HepG2 (cell line): ENCODE results near the gene FUCA1. TPM values are rescaled to one million over a fixed set of nuclear protein-coding genes. Genes with fewer than 3 reads are reported as not detected.

Experiments
- BCLAF1 ChIP-seq: fragments of 450-650 bp; IDR thresholded peaks from 2 replicates; pipeline ENCODE4 v1.6.1; 2017; ENCODE audit warnings: mild to moderate bottlenecking
- DNMT3B ChIP-seq: conservative IDR thresholded peaks from 2 replicates; pipeline ENCODE4 v1.6.1; 2016; ENCODE audit warnings: missing biosample characterization, control low read depth
- HHEX ChIP-seq: IDR thresholded peaks from 2 replicates; pipeline ENCODE4 v1.6.1; 2016; ENCODE audit warnings: control low read depth
- KLF9 ChIP-seq: IDR thresholded peaks from 2 replicates; pipeline ENCODE4 v1.6.1; 2016; ENCODE audit warnings: low read depth
- NCOA5 ChIP-seq: sonication (generic); formaldehyde crosslinking; IDR thresholded peaks from 2 replicates; pipeline ENCODE4 v1.4.0; 2020; ENCODE audit warnings: missing genetic modification reagents
- PHB2 ChIP-seq: fragments of 450-650 bp; IDR thresholded peaks from 2 replicates; pipeline ENCODE4 v1.6.1; 2018; ENCODE audit not compliant: partially characterized antibody
- POLR2A ChIP-seq, 2 experiments: IDR thresholded peaks; 2 replicates each; pipeline ENCODE4 v1.6.1; 2011; ENCODE audit warnings: low read depth in 2 of 2, low read length in 2 of 2, mild to moderate bottlenecking in 1 of 2, moderate library complexity in 1 of 2; ENCODE audit not compliant: insufficient read depth in 1 of 2
- TAF15 ChIP-seq: fragments of 200-400 bp; formaldehyde crosslinking; IDR thresholded peaks from one replicate; pipeline ENCODE4 v1.6.1; 2018; ENCODE audit warnings: mild to moderate bottlenecking, low read depth, low read length; ENCODE audit not compliant: poor library complexity, severe bottlenecking
- TBX2 ChIP-seq: sonication (generic); formaldehyde crosslinking; IDR thresholded peaks from 2 replicates; pipeline ENCODE4 v1.5.0; 2020; ENCODE audit warnings: missing genetic modification reagents, mild to moderate bottlenecking, borderline replicate concordance
- TFE3 ChIP-seq: IDR thresholded peaks from 2 replicates; pipeline ENCODE4 v1.6.1; 2016
- ZBTB44 ChIP-seq: sonication (generic); formaldehyde crosslinking; IDR thresholded peaks from 2 replicates; pipeline ENCODE4 v1.4.0; 2020; ENCODE audit warnings: missing genetic modification reagents
- ZBTB7A ChIP-seq: sonication (generic); formaldehyde crosslinking; IDR thresholded peaks from 2 replicates; pipeline ENCODE4 v1.8.0; 2022; ENCODE audit warnings: mild to moderate bottlenecking, missing genetic modification reagents
- ZNF160 ChIP-seq: sonication (generic); formaldehyde crosslinking; IDR thresholded peaks from 2 replicates; pipeline ENCODE4 v1.8.0; 2022; ENCODE audit warnings: mild to moderate bottlenecking, inconsistent platforms, missing genetic modification reagents
- ZNF280D ChIP-seq: sonication (generic); formaldehyde crosslinking; IDR thresholded peaks from 2 replicates; pipeline ENCODE4 v1.5.1; 2020; ENCODE audit warnings: mild to moderate bottlenecking, missing genetic modification reagents
- ZNF34 ChIP-seq: sonication (generic); formaldehyde crosslinking; IDR thresholded peaks from 2 replicates; pipeline ENCODE4 v1.4.0; 2020; ENCODE audit warnings: mild to moderate bottlenecking, missing genetic modification reagents, borderline replicate concordance
- ZNF569 ChIP-seq: sonication (generic); formaldehyde crosslinking; IDR thresholded peaks from 2 replicates; pipeline ENCODE4 v1.5.0; 2020; ENCODE audit warnings: mild to moderate bottlenecking, missing genetic modification reagents, moderate library complexity, borderline replicate concordance
- ZNF572 ChIP-seq: sonication (generic); formaldehyde crosslinking; IDR thresholded peaks from 2 replicates; pipeline ENCODE4 v1.5.1; 2020; ENCODE audit warnings: mild to moderate bottlenecking, missing genetic modification reagents
- ZSCAN22 ChIP-seq: sonication (generic); formaldehyde crosslinking; IDR thresholded peaks from 2 replicates; pipeline ENCODE4 v1.4.0; 2020; ENCODE audit warnings: mild to moderate bottlenecking, missing genetic modification reagents
- polyA plus RNA-seq, 8 experiments: library from polyadenylated mRNA; depleted of rRNA in 3 of 8; stranded (reverse) in 7 of 8; unstranded in 1 of 8; fragments of >200 nt; fragmentation: Illumina TruSeq in 4 of 8; extraction: Trizol in 4 of 8; gene quantifications; 2 replicates each; pipeline versions ENCODE4 v1.2.1 to v1.2.3, GENCODE V29; 2011 to 2016; ENCODE audit warnings: low read depth in 4 of 8, missing spikeins in 1 of 8, mixed read lengths in 1 of 8; ENCODE audit not compliant: insufficient read depth in 1 of 8
- total RNA-seq, 5 experiments: library from RNA; depleted of rRNA; stranded (reverse); fragments of >200 nt; fragmentation: Illumina TruSeq; extraction: Trizol; gene quantifications; 2 replicates each; pipeline ENCODE4 v1.2.3, GENCODE V29; 2016; ENCODE audit warnings: low read depth in 1 of 5

FUCA1 gene
- total and polyA plus RNA-seq, 2 of the 13 experiments (the other 11 are each of a cell fraction or from before 2014, with no cell fraction given): 32.7 to 33.6 TPM

GRCh38 chr1:23825076-23825761 lies 42.9 kb downstream of the FUCA1 start, which contains the start of gene HMGCL (continued):
- TF ChIP-seq TAF15 (peak; percentile 63), ZNF569 (CRISPR knock-in tag) (no peak), ZBTB7A (CRISPR knock-in tag) (peak; percentile 81; the same call in 1 of the 2 replicates), TFE3 (CRISPR knock-in tag) (peak; percentile 96), ZNF34 (no peak), BCLAF1 (no peak), ZSCAN22 (no peak), DNMT3B (CRISPR knock-in tag) (no peak), HHEX (no peak), ZNF160 (peak; percentile 43; the same call in 1 of the 2 replicates), ZNF280D (CRISPR knock-in tag) (no peak), ZBTB44 (no peak), TBX2 (CRISPR knock-in tag) (peak; percentile 84), ZNF572 (CRISPR knock-in tag) (0 out of 2 replicates have a peak, but pooled peaks have one; percentile 20), KLF9 (no peak), PHB2 (no peak), NCOA5 (CRISPR knock-in tag) (no peak), POLR2A (IDR thresholded peaks at IDR 0.05; ENCODE audit: insufficient read depth in 1 of 2, low read depth in 2 of 2, low read length in 2 of 2) (peak; percentile 86 to 95)
